ENCODE results near the gene AFF1. TPM values are rescaled to one million over a fixed set of nuclear protein-coding genes. Genes with fewer than 3 reads are reported as not detected.
"Not testable (repeated sequence)": the region's sequence is repeated elsewhere in the genome, so short reads cannot be mapped to it uniquely, and the experiment has no call there.

Gene AFF1
- polyA plus RNA-seq, 1 donor = 56.4 TPM

GRCh38 chr4:86977621-86978184, 42.9 kb downstream of the AFF1 start:
- no peak for DNase-seq

DNA sequence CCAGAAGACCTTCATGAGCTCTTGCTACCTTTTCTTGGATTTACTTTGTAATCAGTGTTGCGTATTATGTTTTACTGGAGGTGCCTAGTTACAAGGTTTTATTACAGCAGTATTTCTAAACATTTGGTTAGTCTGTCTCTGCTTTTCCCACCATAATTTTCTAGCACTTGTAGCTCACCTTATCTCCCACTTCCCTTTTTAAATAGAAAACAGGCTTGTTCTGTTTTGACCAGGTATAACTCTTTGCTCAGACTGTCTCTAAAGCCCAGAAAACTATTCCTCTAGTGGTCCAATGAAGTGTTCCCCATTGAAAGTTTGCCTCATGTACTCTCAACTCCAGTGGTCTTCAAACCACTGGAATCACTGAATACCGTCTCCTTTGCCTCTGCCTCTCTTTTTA, 43.9 kb downstream of the AFF1 start:
- no peak for DNase-seq

DNA sequence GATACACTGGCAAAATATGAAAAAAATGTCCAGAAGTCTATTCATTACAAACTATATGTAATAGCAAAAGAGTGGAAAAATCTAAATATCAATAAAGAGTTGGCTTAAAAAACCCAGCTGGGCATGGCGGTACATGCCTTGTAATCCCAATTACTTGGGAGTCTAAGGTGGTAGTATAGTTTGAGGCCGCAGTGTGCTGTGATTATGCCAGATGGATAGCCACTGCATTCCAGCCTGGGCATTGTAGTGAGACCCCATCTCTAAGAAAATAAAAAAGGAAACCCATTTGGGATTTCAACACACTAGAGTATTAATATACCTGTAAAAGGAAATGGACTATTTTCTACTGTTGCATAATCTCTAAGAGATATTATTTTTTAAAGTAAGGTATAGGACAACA, 45.4 kb downstream of the AFF1 start:
- DNase-seq = no peak

DNA sequence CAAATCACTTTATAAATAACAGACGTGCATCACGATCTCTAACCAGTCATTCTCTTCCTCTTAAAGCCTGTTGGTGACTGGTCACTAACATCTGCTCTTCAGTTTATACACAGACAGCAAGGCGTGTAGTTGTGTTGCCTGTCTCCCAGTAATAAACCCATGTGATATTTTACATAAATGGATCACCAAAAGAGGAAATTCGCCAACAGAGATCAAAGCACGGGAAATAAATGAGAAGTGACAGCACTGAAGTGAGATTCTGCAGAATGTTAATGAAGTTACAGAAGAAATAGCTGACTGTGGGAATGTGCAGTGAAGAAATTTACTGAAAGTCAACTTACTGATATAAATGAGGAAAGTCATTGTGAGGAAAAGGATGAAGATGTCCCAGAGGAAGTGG, 47.0 kb downstream of the AFF1 start:
- DNase-seq = no peak

DNA sequence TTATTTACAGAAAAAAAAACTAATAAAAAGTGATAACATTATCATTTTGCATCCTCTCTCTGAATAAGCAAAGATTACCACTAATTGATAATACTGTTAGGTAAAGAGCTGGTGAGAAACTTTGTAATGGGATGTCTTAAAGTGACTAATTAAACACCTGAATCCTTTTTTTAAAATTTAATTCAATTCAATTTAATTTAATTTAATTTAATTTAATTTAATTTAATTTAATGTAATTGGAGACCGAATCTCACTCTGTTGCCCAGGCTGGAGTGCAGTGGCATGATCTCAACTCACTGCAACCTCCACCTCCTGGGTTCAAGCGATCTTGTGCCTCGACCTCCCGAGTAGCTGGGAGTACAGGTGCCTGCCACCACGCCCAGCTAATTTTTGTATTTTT, 51.0 kb downstream of the AFF1 start:
- not testable (repeated sequence) for DNase-seq

DNA sequence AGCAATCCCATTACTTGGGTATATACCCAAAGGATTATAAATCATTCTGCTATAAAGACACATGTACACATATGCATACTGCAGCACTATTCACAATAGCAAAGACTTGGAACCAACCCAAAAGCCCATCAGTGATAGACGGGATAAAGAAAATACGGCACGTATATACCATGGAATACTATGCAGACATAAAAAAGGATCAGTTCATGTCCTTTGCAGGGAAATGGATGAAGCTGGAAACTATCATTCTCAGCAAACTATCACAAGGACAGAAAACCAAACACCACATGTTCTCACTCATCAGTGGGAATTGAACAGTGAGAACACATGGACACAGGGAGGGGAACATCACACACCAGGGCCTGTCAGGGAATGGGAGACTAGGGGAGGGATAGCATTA, 54.8 kb downstream of the AFF1 start:
- not testable (repeated sequence) for DNase-seq

GRCh38 chr4:86990510-86990909, 55.7 kb downstream of the AFF1 start:
- no peak for DNase-seq

- DNase-seq = no peak
These were observed 57.2 kb downstream of the AFF1 start for GRCh38 chr4:86991994-86992393.

GRCh38 chr4:86993909-86994681, 59.3 kb downstream of the AFF1 start:
- no peak for DNase-seq

DNA sequence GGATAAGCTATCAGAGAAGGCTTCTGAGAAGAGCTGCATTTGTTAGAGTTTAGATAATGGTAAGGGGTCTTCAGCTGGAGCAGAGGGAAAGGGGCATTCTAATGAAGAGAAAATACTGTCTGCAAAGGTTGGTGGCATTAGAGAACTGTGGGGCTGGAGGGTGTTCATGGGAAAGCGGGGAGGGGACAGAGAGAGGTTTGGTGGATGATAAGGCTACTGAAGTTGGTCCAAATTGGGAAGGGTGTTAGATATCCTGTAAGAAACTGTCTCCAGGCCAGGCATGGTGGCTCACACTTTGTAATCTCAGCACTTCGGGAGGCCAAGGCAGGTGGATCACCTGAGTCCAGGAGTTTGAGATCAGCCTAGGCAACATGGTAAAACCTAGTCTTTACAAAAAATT, 59.9 kb downstream of the AFF1 start:
- no peak for DNase-seq

DNA sequence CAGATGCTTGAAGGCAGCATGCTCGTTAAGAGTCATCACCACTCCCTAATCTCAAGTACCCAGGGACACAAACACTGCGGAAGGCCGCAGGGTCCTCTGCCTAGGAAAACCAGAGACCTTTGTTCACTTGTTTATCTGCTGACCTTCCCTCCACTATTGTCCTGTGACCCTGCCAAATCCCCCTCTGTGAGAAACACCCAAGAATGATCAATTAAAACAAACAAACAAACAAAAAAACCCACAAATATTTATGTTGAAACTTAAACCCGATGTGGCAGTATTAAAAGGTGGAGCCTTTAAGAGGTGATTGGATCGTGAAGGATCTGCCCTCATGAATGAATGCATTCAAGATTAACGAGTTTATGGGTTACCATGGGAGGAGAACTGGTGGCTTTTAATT, 61.7 kb downstream of the AFF1 start:
- DNase-seq = not testable (repeated sequence)

DNA sequence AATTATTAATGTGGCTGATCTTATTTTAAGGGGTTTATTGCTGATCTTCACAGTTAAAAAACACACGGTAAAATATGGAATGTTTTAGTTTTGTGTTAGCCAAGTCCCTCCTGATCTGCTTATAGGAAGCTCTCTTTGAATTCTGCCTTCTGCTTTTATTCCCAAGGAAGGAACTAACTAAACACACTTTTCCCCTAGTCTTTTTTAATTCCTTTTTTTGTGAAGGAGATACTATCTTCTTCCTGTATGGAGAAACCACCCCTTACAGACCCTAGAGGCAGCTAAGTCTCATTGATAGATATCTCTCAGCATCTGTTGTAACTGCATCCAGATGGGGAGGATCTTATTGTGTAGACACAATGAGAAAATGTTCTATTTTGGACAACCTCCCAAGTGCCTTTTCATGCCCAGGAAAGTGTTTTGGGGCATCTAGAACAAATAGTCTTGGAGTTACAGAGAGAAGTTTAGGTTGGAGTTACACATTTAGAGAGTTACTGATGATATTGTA, 64.4 kb downstream of the AFF1 start:
- DNase-seq = no peak

GRCh38 chr4:87002682-87003043, 67.9 kb downstream of the AFF1 start:
- no peak for DNase-seq

DNA sequence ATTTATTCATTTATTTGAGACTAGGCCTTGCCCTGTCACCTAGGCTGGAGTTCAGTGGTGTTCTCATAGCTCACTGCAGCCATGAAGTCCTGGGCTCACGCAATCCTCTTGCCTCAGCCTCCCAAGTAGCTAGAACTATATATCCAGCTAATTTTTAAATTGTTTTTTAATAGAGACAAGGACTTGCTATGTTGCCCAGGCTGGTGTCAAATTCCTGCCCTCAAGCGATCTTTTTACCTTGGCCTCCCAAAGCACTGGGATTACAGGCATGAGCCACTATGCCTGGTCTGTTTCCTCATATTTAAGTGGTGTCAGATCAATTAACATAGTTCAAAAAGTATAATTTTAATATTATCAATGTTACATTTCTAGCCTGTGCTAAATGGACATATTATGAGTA, 68.5 kb downstream of the AFF1 start:
- DNase-seq = no peak

GRCh38 chr4:87005369-87005689, 70.5 kb downstream of the AFF1 start:
- DNase-seq = no peak

GRCh38 chr4:87005690-87006425, 71.0 kb downstream of the AFF1 start:
- no peak for DNase-seq

DNA sequence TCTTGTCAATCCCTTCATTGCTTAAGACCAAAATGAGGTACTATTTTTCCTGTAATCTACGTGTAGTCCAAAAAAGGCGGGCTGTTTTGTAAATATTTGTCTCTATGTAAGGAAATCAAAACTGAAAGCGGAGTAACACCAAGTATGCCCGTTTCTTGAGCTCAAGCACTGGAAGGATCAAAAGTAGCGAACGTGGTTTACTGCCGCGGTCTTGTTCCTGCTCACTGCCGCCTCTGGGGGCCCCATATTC, 71.5 kb downstream of the AFF1 start:
- DNase-seq = no peak

DNA sequence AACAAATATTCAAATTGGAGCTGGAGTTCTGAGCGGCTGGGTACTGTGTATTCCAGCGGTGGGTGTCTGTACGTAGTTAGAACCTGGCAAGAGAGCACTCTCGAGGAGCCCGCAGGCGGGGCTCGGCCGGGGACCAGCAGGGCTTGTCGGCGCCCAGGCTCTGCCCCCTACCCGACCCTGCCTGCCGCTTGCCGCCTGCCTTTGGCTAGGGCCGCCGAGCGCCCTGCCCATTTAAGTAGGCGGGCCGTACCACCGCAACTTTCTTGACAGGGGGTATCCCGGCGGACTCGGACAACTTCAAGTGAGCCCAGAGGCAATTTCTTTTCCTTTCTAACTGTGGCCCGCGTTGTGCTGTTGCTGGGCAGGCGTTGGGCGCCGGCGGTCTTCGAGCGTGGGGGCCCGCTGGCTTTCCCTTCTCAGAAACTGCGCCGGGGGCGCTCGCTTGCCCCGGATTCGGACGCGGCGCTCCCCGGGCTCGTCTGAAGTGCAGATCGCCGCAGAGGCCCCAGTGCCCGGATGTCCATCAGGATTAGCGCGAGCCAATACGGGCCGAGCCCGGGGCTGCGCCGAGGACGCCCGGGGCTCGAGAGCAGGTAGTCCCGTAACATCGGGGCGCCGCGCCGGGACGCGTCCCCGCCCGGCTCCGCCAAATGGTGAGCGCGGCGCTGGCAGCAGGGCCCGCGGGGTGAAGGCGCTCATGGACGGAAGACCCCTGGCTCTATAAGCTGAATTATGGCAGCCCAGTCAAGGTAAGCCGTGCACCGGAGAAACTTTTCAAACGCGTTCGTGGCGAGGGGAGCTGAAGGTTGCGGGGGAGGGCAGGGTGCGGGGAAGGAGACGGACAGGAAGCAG, 72.1 kb downstream of the AFF1 start:
- peak; percentile 92 for DNase-seq

DNA sequence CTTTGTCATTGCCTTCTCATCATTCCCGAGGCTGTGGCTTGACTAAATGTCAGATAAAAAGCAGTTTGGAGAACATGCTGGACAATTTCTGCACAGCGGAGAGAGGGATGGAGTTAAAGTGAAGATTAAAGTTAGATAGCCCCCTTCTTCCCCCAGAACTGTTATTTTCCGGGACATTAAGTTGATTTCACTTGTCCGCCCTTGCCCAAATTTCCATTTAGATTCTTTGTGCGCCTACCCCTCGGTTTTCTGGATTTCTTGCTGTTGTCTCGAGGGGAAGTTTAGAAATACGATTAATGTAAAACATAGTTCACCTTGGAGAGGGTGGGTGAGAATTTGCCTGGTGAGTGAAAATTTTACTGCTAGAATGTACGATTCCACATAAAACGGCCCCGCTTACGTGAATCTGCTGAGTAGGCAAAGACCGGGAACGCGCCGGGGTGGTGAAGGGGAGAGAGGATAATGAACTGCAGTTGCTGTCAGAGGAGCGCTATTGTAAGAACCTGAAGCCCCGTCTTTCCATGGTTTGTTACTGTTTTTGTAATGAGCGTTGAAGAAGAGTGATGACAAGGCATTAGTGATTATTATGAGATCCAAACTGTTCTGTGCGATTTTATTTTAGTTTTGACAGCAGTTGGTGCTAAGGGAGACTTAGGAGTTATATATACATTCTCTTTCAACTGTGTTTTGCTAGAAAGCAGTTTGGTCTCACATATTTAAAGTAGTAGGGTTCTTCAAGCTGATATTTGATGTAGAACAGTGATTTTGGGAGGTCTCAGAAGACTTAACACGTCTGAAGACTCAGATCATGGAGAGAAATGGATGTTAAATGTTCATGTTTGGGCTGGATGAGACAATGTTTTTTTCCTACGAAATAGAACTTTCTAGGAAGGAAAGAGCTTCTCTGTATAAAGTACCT, 73.0 kb downstream of the AFF1 start:
- no peak for DNase-seq

- no peak for DNase-seq
These were observed 74.4 kb downstream of the AFF1 start for GRCh38 chr4:87009095-87009648.

GRCh38 chr4:87010192-87010591, 75.4 kb downstream of the AFF1 start:
- no peak for DNase-seq
